Measurements from ENCODE around the gene IL15RA.
"Not testable (repeated sequence)": the region's sequence is repeated elsewhere in the genome, so short reads cannot be mapped to it uniquely, and the experiment has no call there.

IL15RA gene

GRCh38 chr10:5968681-5969453, 8.5 kb downstream of the IL15RA start:
- no peak for DNase-seq

- no peak for DNase-seq
These were observed 9.2 kb downstream of the IL15RA start for GRCh38 chr10:5968037-5968680.

GRCh38 chr10:5965266-5965665, 12.1 kb downstream of the IL15RA start:
- DNase-seq: no peak

- no peak for DNase-seq
These were observed 12.6 kb downstream of the IL15RA start for GRCh38 chr10:5964736-5965135.

GRCh38 chr10:5963591-5963990, 13.8 kb downstream of the IL15RA start:
- no peak for DNase-seq

DNA sequence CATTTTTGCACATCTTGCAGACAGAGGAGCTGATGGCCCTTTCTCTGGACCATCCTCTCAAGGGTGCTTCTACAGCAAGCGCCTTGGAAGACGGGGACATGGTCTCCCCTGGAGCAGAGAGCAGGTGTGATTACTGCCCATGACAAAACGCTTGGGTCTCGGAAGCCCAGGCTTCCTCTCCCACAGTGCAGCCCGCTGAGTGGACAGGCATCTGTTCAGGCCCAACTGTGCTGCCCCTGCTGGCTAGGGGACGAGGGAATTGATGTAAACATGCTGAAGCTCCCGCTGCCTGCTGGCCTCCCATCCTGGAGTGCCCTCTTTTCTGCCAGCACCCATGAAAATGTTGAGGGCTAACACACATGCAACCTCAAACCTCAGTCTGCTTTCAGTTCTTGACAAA, 14.3 kb downstream of the IL15RA start:
- no peak for DNase-seq

DNA sequence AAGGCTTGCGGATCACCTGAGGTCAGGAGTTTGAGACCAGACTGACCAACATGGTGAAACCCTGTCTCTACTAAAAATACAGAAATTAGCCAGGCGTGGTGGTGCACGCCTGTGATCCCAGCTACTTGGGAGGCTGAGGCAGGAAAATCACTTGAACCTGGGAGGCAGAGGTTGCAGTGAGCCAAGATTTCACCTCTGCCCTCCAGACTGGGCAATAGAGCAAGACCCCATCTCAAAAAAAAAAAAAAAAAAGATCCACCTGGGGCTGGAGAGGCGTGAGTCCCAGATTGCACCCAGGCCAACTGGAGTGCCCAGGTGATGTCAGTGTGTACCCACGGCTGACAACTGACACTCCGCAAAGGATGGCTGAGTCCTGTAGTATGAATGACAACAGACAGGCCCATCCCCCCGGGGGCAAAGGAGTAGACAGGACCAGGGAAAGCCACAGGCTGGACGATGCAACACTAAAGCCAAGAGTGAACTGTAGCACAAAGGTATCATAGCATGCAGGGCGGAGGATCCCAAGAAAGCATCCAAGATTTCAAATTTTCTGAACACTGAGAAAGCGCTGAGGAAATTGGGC, 14.9 kb downstream of the IL15RA start:
- not testable (repeated sequence) for DNase-seq

GRCh38 chr10:5961405-5962100, 15.8 kb downstream of the IL15RA start:
- no peak for DNase-seq

GRCh38 chr10:5960973-5961275, 16.4 kb downstream of the IL15RA start:
- DNase-seq: not testable (repeated sequence)

DNA sequence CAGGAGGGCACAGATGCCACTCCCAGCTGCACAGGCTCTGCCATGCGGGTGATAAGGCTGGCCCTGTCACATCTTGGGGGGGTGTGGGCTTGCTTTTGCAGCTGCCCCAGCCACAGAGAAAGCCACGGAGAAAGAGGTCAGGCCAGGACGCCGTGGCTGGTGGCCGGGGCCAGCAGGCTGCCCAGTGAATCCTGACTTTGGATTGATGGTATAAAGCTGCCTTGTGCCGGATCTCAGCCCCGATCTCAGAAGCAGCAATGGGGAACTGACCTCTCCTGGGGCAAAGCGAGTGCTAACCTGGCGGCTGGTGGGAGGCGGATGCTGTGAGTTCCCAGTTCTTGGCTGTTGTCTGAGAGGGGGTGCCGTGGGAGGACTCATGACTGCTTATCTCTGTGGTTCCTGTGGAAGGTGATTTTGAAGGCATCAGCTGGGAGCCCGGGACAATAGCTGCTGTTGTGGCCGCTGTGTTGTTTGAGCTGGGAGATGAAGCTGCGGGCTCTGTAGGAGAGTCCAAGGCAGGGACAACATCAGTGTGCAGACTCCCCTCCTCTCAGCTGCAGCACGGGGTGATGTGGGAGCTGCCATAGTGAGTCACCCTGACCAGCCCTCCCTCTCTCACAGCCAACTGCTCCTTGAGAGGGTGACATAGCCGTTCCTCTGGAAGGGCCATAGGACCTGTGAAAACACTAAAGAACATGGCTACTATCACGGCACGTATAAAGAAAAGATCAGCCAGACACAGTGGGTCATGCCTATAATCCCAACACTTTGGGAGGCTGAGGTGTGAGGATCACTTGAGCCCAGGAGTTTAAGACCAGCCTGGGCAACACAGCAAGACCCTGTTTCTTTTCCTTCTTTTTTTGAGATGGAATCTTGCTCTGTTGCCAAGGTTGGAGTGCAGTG, 17.0 kb downstream of the IL15RA start:
- DNase-seq: no peak

DNA sequence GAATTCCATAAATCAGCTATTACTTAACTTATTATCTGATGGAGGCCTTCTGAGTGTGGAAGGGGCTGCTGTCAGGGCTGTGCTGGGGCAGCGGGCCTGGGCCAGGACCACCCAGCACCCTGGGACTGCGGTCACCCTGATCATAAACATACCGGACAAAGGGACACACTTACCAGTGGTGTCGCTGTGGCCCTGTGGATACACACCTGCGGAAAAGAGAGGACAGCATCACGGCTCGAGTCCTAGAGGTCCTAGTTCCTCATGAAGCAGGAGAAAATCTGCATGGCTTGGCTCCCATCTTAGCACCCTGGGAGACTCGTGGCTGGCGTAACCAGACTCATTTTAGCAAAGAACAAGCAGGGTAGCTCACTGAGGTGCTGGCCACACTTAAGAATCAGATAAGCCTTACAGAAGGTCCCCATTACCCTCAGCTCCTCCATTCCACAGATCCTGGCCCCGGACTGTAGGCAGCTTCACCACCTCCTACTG, 17.7 kb downstream of the IL15RA start:
- DNase-seq: no peak

DNA sequence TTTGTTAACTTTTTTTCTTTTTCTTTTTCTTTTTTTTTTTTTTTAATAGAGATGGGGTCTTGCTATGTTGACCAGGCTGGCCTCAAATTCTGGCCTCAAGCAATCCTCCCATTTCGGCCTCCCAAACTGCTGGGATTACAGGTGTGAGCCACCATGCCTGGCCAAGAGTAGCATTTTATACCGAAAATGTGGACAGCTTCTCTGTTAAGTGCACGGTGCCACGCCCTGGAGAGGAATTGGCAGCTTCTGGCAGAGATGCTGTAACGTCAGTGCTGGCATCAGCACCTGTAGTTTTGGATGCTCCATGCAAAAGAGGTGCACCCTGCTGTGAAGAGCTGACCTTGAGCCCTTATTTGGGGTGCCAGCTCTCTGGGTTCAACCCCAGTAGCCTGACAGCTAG, 18.2 kb downstream of the IL15RA start:
- DNase-seq: no peak

DNA sequence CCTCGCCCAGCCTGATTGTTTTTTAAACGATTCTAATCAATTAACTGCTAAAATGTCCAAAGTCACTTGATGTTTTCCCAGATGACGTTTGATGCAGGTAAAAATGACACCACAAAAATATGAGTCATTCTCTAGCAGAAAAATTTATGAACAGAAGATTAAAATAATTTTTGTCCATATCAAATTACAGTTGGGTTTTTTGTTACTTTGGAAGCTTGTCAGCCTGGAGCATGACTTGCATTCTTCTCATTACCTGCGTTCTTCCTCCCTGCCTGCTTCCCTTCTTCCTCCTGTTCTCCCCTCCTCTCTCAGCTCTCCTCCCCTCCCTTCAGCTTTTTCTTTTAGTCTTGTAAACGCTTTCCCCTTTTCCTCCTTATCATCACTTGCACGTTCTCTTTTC, 18.7 kb downstream of the IL15RA start:
- DNase-seq: no peak

GRCh38 chr10:5958077-5958476, 19.3 kb downstream of the IL15RA start:
- DNase-seq: peak; percentile 64

DNA sequence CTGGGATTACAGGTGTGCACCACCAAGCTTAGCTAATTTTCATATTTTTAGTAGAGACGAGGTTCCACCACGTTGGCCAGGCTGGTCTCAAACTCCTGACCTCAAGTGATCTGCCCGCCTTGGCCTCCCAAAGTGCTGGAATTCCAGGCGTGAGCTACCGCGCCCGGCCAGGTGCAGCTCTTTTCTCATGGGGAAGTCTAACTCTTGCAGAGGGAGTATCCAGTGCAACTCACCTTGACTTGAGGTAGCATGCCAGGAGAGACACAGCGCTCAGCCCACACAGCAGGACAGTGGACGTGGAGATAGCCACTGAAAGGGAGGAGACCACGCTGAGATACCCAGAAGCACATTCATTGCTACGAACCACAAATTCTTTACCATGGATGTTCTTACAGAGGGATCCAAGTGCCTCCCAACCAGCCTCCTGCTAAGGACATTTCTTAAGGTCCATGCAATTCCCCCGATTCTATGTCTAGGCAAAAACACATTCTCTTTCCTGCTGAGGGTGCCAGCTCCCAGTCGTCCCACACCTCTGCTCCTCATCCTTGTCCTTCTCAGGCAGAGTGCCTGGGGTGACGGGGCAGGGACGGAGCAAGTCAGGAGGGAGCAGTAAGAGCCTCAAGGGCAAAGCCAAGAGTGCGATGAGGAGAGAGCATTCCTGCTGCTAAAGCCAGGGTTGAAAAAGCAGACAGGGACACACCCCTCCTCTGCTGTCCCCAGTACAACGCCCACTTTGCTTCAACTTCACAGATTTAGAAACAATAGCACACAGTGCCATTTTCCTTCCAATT, 21.0 kb downstream of the IL15RA start:
- no peak for DNase-seq

DNA sequence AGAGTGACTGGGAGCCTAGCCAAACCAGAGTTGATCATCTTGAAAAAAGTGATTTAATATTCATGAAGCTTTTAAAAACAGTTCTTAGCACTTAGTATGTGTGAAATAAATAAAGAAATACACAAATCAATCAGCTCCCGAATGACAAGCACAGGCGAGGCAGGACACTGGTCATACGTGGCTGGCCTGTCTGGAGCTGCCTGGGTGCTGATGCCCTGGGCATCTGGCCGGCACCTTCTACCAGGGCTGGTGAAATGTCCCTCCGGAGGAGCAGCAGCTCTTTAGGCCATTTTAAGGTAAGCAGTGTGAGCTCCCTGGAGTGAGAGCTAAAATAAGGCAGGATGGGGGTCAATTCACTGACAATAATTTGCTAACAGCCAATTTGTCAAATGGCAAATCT, 23.7 kb downstream of the IL15RA start:
- no peak for DNase-seq

DNA sequence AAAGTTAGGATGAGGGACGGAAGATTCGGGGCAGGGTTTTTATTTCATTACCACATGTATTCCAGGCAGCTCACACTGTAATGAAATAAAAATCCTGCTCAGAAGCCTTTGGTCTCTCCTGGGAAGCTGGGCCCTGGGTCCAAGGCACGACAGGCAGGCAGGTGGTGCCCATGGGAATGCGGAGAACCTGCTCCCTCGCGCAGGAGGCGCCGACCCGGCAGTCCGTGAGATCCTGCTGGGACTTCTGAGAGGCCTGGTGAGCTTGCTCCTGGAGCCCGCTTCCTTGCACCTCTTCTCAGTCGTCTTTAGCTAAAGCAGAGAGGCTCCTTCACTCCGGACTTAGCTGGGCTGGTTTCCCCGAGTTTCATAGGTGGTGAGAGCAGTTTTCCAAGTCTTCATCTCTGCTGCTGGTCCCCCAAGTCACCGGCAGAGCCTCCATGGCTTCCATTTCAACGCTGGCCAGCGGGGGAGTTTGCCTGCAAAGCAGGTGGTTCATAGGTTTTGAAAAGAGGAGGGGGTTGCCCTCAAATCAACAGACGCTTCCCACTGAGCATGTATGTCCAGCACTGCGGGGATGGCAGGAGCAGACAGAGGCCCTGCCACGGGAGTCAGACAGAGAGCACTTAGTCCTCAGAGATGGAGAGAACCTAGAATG, 24.5 kb downstream of the IL15RA start:
- no peak for DNase-seq

GRCh38 chr10:5951721-5952407, 25.5 kb downstream of the IL15RA start:
- no peak for DNase-seq

- no peak for DNase-seq
These were observed 26.1 kb downstream of the IL15RA start for GRCh38 chr10:5951167-5951711.

Measured in fibroblast of skin of abdomen (primary cell).